Esophagus muscularis mucosa (tissue), 4 donors: ENCODE measurements around the gene CLDN9. TPM values are rescaled to one million over a fixed set of nuclear protein-coding genes. Genes with fewer than 3 reads are reported as not detected.

Experiments used
- DNase-seq: peaks from one replicate; pipeline ENCODE4 v3.0.0-alpha.2; 2017; ENCODE audit errors: extremely low spot score
- H3K27ac ChIP-seq, 4 donors: fragments of 200-600 bp; sonication (generic); replicated peaks in 1 of 4; 1 replicate in 3 of 4; 2 replicates in 1 of 4; pipeline ENCODE4 v1.5.1; 2016 to 2019; ENCODE audit warnings: mild to moderate bottlenecking in 1 of 4
- H3K27me3 ChIP-seq, 4 donors: fragments of 200-600 bp; sonication (generic); one replicate each; pipeline versions ENCODE4 v1.5.1 to v1.6.0; 2016 to 2019
- H3K36me3 ChIP-seq, 4 donors: fragments of 200-600 bp; sonication (generic); one replicate each; pipeline ENCODE4 v1.5.1; 2016 to 2019
- H3K4me1 ChIP-seq, 4 donors: fragments of 200-600 bp; sonication (generic); one replicate each; pipeline ENCODE4 v1.5.1; 2016 to 2019
- H3K4me3 ChIP-seq, 4 donors: fragments of 200-600 bp; sonication (generic); 1 replicate in 2 of 4; 2 replicates in 2 of 4; pipeline ENCODE4 v1.5.1; 2016 to 2019; ENCODE audit warnings: mild to moderate bottlenecking in 4 of 4, moderate library complexity in 1 of 4
- H3K9me3 ChIP-seq, 4 donors: fragments of 200-600 bp; sonication (generic); 1 replicate in 3 of 4; 2 replicates in 1 of 4; pipeline ENCODE4 v1.5.1; 2016 to 2019
- CTCF ChIP-seq, 3 experiments: fragments of 200-600 bp in 2 of 3; fragments of 450-650 bp in 1 of 3; sonication (generic) in 2 of 3; IDR thresholded peaks; one replicate each; pipeline ENCODE4 v1.5.1; 2017 to 2019; ENCODE audit warnings: antibody characterized with exemption in 3 of 3, mild to moderate bottlenecking in 2 of 3, moderate library complexity in 1 of 3
- EP300 ChIP-seq: sonication (generic); formaldehyde crosslinking; IDR thresholded peaks from one replicate; pipeline ENCODE4 v1.6.1; 2017; ENCODE audit warnings: antibody characterized with exemption
- POLR2A ChIP-seq: fragments of 450-650 bp; IDR thresholded peaks from one replicate; pipeline ENCODE4 v1.6.1; 2017; ENCODE audit warnings: antibody characterized with exemption, moderate library complexity, mild to moderate bottlenecking, low read depth
- POLR2AphosphoS5 ChIP-seq, 2 donors: sonication (generic); formaldehyde crosslinking; IDR thresholded peaks; one replicate each; pipeline ENCODE4 v1.6.1; 2017; ENCODE audit warnings: antibody characterized with exemption in 2 of 2
- WGBS: methylation state at CpG from one replicate; pipeline ENCODE4 v1.1.5; 2018; 5-methylcytosine and 5-hydroxymethylcytosine counted together
- intact Hi-C: fragments of 100-400 bp; cut with DNase I; formaldehyde crosslinking; loops from one replicate; pipeline ENCODE4 v1.15.1; 2023
- total RNA-seq, 4 donors: library from RNA; depleted of rRNA; stranded (reverse); fragments of >200 nt; gene quantifications; one replicate each; pipeline versions ENCODE4 v1.1.0 to v1.2.1, GENCODE V29; 2016

Gene CLDN9
- total RNA-seq, 4 donors from 2014 or later = 0.17 to 0.42 (median 0.32) TPM; not detected in 1

- Histone ChIP-seq H3K4me1 (peaks cover 19 to 34% (median 29%) of the 10 kb centered on the region in 4 donors), H3K27me3 (peaks cover 0 to 43% (median 4%) of the 10 kb centered on the region in 4 donors), H3K27ac (no peak overlapping the region), H3K36me3 (no peaks in the 10 kb centered on the region), H3K4me3 (peak overlapping the region; percentile 66 to 84 (median 72)), H3K9me3 (no peaks in the 10 kb centered on the region)
- intact Hi-C loops = no loop called here
- WGBS = 1% methylated on average over 24 of the region's 43 CpGs
- no peak for DNase-seq
- no peak for TF ChIP-seq EP300
Measured at GRCh38 chr16:2979669-2980226, 33.0 kb upstream of the CLDN9 start.

GRCh38 chr16:2980227-2981176, 32.2 kb upstream of the CLDN9 start, which contains the start of gene PKMYT1:
PKMYT1 (minus strand) TSS chr16:2980446; CDS start chr16:2979657, 789 bp downstream.
- peaks cover 23 to 39% (median 29%) of the 10 kb centered on the region in 4 donors for H3K4me1 ChIP-seq
- TF ChIP-seq EP300 = no peak
- peak; percentile 94 for TF ChIP-seq POLR2A
- peak; percentile 96 to 99 for TF ChIP-seq POLR2AphosphoS5 (IDR thresholded peaks at IDR 0.05)
- peak in 1 of 3 experiments; percentile 42 for TF ChIP-seq CTCF (IDR thresholded peaks at IDR 0.05)
- H3K4me3 ChIP-seq = peak within 1 kb of the TSS; percentile 66 to 84 (median 72)
- no peaks in the 10 kb centered on the region for H3K36me3 ChIP-seq
- peak within 1 kb of the TSS; percentile 80 to 89 (median 86) for H3K27ac ChIP-seq
- H3K9me3 ChIP-seq = no peaks in the 10 kb centered on the region
- H3K27me3 ChIP-seq = peaks cover 0 to 41% (median 4%) of the 10 kb centered on the region in 4 donors
- 29% methylated on average over 18 of the region's 91 CpGs for WGBS
- intact Hi-C loops = no loop called here
- peak; percentile 94 for DNase-seq

- peak overlapping the region; percentile 66 to 84 (median 72) for H3K4me3 ChIP-seq
- 57% methylated on average over 33 of the region's 33 CpGs for WGBS
- no peak for TF ChIP-seq POLR2A
- TF ChIP-seq CTCF (IDR thresholded peaks at IDR 0.05) = no peak
- no peak for TF ChIP-seq POLR2AphosphoS5 (IDR thresholded peaks at IDR 0.05)
- TF ChIP-seq EP300 = no peak
- no peaks in the 10 kb centered on the region for H3K9me3 ChIP-seq
- intact Hi-C loops = no loop called here
- no peak for DNase-seq
- H3K27me3 ChIP-seq = peaks cover 0 to 38% (median 4%) of the 10 kb centered on the region in 4 donors
- peak overlapping the region in 1 of 4 donors; percentile 80 for H3K27ac ChIP-seq
- peaks cover 28 to 47% (median 32%) of the 10 kb centered on the region in 4 donors for H3K4me1 ChIP-seq
- H3K36me3 ChIP-seq = no peaks in the 10 kb centered on the region
Measured at GRCh38 chr16:2981177-2981898, 31.4 kb upstream of the CLDN9 start.

- no peak for DNase-seq
- intact Hi-C loops = no loop called here
- H3K4me3 ChIP-seq = no peak overlapping the region
- TF ChIP-seq POLR2A = no peak
- TF ChIP-seq EP300 = no peak
- no peak for TF ChIP-seq CTCF (IDR thresholded peaks at IDR 0.05)
- TF ChIP-seq POLR2AphosphoS5 (IDR thresholded peaks at IDR 0.05) = no peak
- WGBS = 64% methylated on average over 3 of the region's 4 CpGs
- H3K4me1 ChIP-seq = peaks cover 28 to 47% (median 32%) of the 10 kb centered on the region in 4 donors
- peaks cover 0 to 34% (median 4%) of the 10 kb centered on the region in 4 donors for H3K27me3 ChIP-seq
- no peaks in the 10 kb centered on the region for H3K36me3 ChIP-seq
- no peak overlapping the region for H3K27ac ChIP-seq
- H3K9me3 ChIP-seq = no peaks in the 10 kb centered on the region
Measured at GRCh38 chr16:2981899-2982250, 30.8 kb upstream of the CLDN9 start.
